ENCODE measurements around the gene TNRC6B.
"Not testable (repeated sequence)": the region's sequence is repeated elsewhere in the genome, so short reads cannot be mapped to it uniquely, and the experiment has no call there.

Gene TNRC6B

DNA sequence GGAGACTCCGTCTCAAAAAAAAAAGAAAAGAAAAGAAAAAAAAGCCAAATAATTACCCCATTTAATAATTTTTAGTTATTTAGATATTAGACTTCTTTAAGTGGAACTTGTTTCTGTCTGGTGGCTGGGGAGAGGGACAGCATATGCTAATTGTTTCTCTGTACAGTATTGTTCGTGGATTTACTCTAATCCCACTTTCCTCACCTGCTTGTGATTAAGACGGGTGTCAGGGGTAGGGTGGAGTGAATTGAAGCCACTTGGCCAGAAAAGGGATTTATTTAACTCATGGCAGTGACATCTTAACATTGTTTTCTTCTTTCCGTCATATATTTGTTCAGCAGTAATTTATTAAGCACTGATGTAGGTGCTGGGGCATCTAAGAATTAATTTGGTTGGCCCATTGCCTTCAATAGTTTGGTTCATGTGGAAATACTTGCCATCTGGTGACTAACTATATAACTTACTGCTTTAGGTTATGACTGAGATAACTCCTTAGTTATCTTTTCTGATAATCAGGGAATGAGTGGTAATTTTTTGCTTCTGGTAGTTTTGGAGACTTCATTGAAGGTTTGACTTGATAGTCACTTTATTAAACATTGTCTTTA is 4.6 kb downstream of the TNRC6B start:
- TF ChIP-seq, protein P1, sequence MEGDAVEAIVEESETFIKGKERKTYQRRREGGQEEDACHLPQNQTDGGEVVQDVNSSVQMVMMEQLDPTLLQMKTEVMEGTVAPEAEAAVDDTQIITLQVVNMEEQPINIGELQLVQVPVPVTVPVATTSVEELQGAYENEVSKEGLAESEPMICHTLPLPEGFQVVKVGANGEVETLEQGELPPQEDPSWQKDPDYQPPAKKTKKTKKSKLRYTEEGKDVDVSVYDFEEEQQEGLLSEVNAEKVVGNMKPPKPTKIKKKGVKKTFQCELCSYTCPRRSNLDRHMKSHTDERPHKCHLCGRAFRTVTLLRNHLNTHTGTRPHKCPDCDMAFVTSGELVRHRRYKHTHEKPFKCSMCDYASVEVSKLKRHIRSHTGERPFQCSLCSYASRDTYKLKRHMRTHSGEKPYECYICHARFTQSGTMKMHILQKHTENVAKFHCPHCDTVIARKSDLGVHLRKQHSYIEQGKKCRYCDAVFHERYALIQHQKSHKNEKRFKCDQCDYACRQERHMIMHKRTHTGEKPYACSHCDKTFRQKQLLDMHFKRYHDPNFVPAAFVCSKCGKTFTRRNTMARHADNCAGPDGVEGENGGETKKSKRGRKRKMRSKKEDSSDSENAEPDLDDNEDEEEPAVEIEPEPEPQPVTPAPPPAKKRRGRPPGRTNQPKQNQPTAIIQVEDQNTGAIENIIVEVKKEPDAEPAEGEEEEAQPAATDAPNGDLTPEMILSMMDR (IDR thresholded peaks at IDR 0.05; ENCODE audit: low read depth, low read length) = no peak
- Histone ChIP-seq H3K4me1 (peaks cover 26% of the 10 kb centered on the region), H3K27me3 (no peaks in the 10 kb centered on the region), H3K9me3 (no peaks in the 10 kb centered on the region), H3K36me3 (no peaks in the 10 kb centered on the region; the same call in 1 of the 2 replicates), H3K4me3 (ENCODE audit: low read depth, low read length) (no peak overlapping the region)
- no peak for DNase-seq

DNA sequence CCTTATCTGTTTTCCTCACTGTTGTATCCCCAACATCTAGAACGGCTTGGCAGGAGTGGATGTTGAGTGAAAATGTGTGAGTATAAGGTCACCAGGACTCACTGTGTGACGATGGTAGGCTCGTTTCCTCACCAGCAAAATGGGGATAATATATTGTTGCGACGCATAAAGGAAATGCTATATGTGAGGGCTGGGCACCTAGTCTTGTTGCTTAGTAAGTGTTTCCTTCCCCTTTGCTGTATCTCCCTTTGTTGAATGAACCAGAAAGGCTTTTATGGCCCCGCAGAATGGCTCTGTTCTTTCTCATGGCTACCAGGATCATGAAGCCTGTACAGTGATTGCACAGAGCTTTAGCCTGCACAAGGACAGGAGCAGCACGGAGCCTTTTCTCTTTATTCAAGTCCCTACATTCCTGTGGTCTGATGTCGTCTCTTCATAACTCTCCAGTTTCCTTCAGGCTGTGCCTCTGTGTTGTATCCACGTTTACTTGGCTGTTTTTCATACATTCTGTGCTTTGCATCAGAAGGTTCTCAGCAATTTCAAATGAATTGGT is 5.4 kb downstream of the TNRC6B start:
- no peaks in the 10 kb centered on the region; the same call in 1 of the 2 replicates for H3K36me3 ChIP-seq
- H3K4me1 ChIP-seq = peaks cover 26% of the 10 kb centered on the region
- H3K27me3 ChIP-seq = no peaks in the 10 kb centered on the region
- H3K4me3 ChIP-seq (ENCODE audit: low read depth, low read length) = no peak overlapping the region
- DNase-seq = no peak
- TF ChIP-seq, protein P1 (IDR thresholded peaks at IDR 0.05; ENCODE audit: low read depth, low read length) = no peak
- no peaks in the 10 kb centered on the region for H3K9me3 ChIP-seq

DNA sequence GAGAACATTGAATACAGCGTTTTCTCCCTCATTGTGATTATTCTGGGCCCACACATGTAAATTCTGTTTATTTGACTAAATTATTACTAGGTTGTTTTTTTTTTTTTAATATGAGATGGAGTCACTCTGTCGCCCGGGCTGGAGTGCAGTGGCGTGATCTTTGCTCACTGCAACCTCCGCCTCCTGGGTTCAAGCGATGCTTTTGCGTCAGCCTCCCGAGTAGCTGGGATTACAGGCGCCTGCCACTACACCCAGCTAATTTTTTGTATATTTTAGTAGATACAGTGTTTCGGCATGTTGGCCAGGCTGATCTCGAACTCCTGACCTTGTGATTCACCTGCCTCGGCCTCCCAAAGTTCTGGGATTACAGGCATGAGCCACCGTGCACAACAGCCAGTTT is 5.9 kb downstream of the TNRC6B start:
- H3K27me3 ChIP-seq; DNase-seq; H3K4me3 ChIP-seq (ENCODE audit: low read depth, low read length); H3K9me3 ChIP-seq; H3K36me3 ChIP-seq: not testable (repeated sequence)
- H3K4me1 ChIP-seq = peaks cover 26% of the 10 kb centered on the region

DNA sequence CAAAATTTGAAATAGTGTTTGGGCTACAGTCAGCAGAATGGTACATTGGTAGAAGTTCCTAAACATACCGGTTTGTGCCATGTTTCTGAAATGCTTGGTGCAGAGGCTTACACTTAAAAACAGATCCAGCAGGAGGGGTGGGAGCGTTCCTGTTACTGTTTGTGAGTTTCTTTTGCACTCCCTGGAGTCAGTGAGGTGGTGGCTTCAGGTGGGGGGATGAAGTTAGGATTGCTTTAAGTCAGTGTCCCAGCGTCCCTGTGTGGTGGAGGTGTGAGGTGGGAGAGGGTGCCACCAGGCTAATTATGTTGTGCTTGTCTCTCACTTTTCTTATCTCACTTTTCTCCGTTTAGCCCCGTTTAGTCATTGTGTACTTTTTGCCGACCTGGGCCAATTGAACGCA is 9.7 kb downstream of the TNRC6B start:
- Histone ChIP-seq H3K9me3 (no peaks in the 10 kb centered on the region), H3K27me3 (no peaks in the 10 kb centered on the region), H3K4me1 (peaks cover 25% of the 10 kb centered on the region), H3K4me3 (ENCODE audit: low read depth, low read length) (no peak overlapping the region), H3K36me3 (no peaks in the 10 kb centered on the region; the same call in 1 of the 2 replicates)
- no peak for DNase-seq
- TF ChIP-seq, protein P1 (IDR thresholded peaks at IDR 0.05; ENCODE audit: low read depth, low read length) = no peak

DNA sequence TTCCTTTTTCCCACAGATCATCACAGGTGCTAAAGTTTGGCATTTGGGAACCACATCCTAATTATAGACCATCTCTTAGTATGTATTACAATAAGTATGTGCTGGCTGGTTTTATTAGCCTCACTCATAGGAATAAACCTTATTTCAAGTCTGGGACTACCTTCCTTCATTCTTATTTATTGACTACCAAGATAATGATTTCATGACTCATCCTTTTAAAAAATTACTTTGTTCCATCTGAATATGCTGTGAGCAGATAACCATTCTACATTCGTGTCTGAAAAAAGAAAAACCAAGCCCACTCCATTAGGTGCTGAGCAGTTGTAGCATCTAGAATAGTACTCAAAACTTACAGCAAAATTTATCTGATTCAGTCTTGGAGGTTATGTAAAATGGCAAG is 12.3 kb downstream of the TNRC6B start:
- H3K4me1 ChIP-seq = peaks cover 25% of the 10 kb centered on the region
- no peaks in the 10 kb centered on the region; the same call in 1 of the 2 replicates for H3K36me3 ChIP-seq
- TF ChIP-seq, protein P1 (IDR thresholded peaks at IDR 0.05; ENCODE audit: low read depth, low read length) = no peak
- H3K27me3 ChIP-seq = no peaks in the 10 kb centered on the region
- H3K9me3 ChIP-seq = no peaks in the 10 kb centered on the region
- H3K4me3 ChIP-seq (ENCODE audit: low read depth, low read length) = no peak overlapping the region
- DNase-seq = no peak

DNA sequence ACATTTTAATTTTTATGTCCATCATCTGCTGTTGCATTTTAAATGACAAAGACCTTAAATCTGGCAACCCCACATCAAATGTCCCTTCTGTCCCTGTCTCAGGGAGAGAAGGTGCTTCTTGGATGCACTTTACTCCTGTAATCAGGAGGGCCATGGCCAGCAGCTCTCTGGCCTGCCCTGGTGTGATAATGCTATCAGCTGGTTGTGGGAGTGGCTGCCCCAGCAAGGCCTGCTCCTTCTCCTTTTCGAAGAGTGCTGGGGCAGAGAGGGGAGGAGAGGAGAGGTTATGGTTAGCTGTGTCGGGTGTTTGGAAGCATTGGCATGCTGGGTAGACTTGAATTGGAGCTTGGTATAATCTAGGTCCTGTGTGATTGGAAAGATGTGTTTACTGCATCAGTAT is 12.8 kb downstream of the TNRC6B start:
- Histone ChIP-seq H3K27me3 (no peaks in the 10 kb centered on the region), H3K4me3 (ENCODE audit: low read depth, low read length) (no peak overlapping the region), H3K36me3 (no peaks in the 10 kb centered on the region; the same call in 1 of the 2 replicates), H3K4me1 (peaks cover 22% of the 10 kb centered on the region), H3K9me3 (no peaks in the 10 kb centered on the region)
- peak; percentile 42 for DNase-seq
- TF ChIP-seq, protein P1 (IDR thresholded peaks at IDR 0.05; ENCODE audit: low read depth, low read length) = no peak

Data from BE2C (cell line).